ENCODE results near the gene CSK. TPM values are rescaled to one million over a fixed set of nuclear protein-coding genes. Genes with fewer than 3 reads are reported as not detected.
"Not testable (repeated sequence)": the region's sequence is repeated elsewhere in the genome, so short reads cannot be mapped to it uniquely, and the experiment has no call there.

The CSK gene
- 18.0 and 21.0 TPM in 2 replicates for total RNA-seq (2014; rRNA removed; shearing (Covaris generic))
- 11.0 and 12.0 TPM in 2 replicates for polyA plus RNA-seq (2016; fragmentation: Nextera tagmentation; extraction: Ambion mirVana)

- H3K4me2 ChIP-seq (ENCODE audit: unreplicated experiment) = peak within 1 kb of the TSS; percentile 100
- in situ Hi-C loops (cut with MboI) = no loop called here
- no peaks in the 10 kb centered on the region for H3K27me3 ChIP-seq (replicated peaks; ENCODE audit: insufficient read depth)
- TF ChIP-seq EZH2 (IDR thresholded peaks at IDR 0.05; ENCODE audit: insufficient read depth, poor library complexity, severe bottlenecking) (no peak), EZH2phosphoT487 (IDR thresholded peaks at IDR 0.05; ENCODE audit: insufficient read depth, low read depth) (no peak)
- H3K27ac ChIP-seq = no peak within 1 kb of the TSS
- no peaks in the 10 kb centered on the region for H3K36me3 ChIP-seq (ENCODE audit: low read depth)
- H3K9ac ChIP-seq = peak within 1 kb of the TSS; percentile 78
- no peaks in the 10 kb centered on the region for H4K20me1 ChIP-seq (ENCODE audit: insufficient read depth)
- no peaks in the 10 kb centered on the region for H3K9me3 ChIP-seq (ENCODE audit: low read depth)
- H3K4me3 ChIP-seq = peak within 1 kb of the TSS; percentile 87
- 1% methylated on average over 38 to 45 of the region's 74 CpGs for WGBS, 2 experiments (ENCODE audit: low coverage in 1 of 2, low lambda C conversion rate in 2 of 2, missing lambda C conversion rate in 2 of 2)
- H3K79me2 ChIP-seq (ENCODE audit: insufficient read depth) = peaks cover 43% of the 10 kb centered on the region
- H3F3A ChIP-seq (ENCODE audit: insufficient read depth) = no peaks in the 10 kb centered on the region
- peak within 1 kb of the TSS; percentile 95 for H2AFZ ChIP-seq
- peak; percentile 89 for DNase-seq
- no peaks in the 10 kb centered on the region for H3K9me2 ChIP-seq (ENCODE audit: insufficient read depth)
- peaks cover 20% of the 10 kb centered on the region for H3K4me1 ChIP-seq (ENCODE audit: insufficient read depth)
Observed at GRCh38 chr15:74781431-74782258, at the start of gene CSK. Gene CSK (plus strand): TSS chr15:74782080. CDS start chr15:74798298, 16,218 bp downstream.

- H3K36me3 ChIP-seq (ENCODE audit: low read depth) = no peaks in the 10 kb centered on the region
- H3K9me2 ChIP-seq (ENCODE audit: insufficient read depth) = no peaks in the 10 kb centered on the region
- DNase-seq = no peak
- no peak overlapping the region for H3K4me2 ChIP-seq (ENCODE audit: unreplicated experiment)
- no peaks in the 10 kb centered on the region for H3K9me3 ChIP-seq (ENCODE audit: low read depth)
- H3K4me3 ChIP-seq = no peak overlapping the region
- no peaks in the 10 kb centered on the region for H3K4me1 ChIP-seq (ENCODE audit: insufficient read depth)
- H4K20me1 ChIP-seq (ENCODE audit: insufficient read depth) = no peaks in the 10 kb centered on the region
- H3K79me2 ChIP-seq (ENCODE audit: insufficient read depth) = no peaks in the 10 kb centered on the region
- H3K27me3 ChIP-seq (replicated peaks; ENCODE audit: insufficient read depth) = peaks cover 55% of the 10 kb centered on the region
- TF ChIP-seq EZH2 (IDR thresholded peaks at IDR 0.05; ENCODE audit: insufficient read depth, poor library complexity, severe bottlenecking) (no peak), EZH2phosphoT487 (IDR thresholded peaks at IDR 0.05; ENCODE audit: insufficient read depth, low read depth) (no peak)
- no peaks in the 10 kb centered on the region for H3F3A ChIP-seq (ENCODE audit: insufficient read depth)
- H3K27ac ChIP-seq = no peak overlapping the region
- 60 to 70% methylated on average over 5 of the region's 5 CpGs for WGBS, 2 experiments (ENCODE audit: low coverage in 1 of 2, low lambda C conversion rate in 2 of 2, missing lambda C conversion rate in 2 of 2)
- H2AFZ ChIP-seq = no peak overlapping the region
- no peak overlapping the region for H3K9ac ChIP-seq
- in situ Hi-C loops (cut with MboI) = no loop called here
Observed at GRCh38 chr15:74732846-74733245, 49.0 kb upstream of the CSK start.

GRCh38 chr15:74733269-74733668 is 48.6 kb upstream of the CSK start:
- no peak for DNase-seq
- Histone ChIP-seq H2AFZ (no peak overlapping the region), H3K4me1 (ENCODE audit: insufficient read depth) (no peaks in the 10 kb centered on the region), H3K9me2 (ENCODE audit: insufficient read depth) (no peaks in the 10 kb centered on the region), H3K4me3 (no peak overlapping the region), H3K9ac (no peak overlapping the region), H3F3A (ENCODE audit: insufficient read depth) (no peaks in the 10 kb centered on the region), H3K27ac (no peak overlapping the region), H3K4me2 (ENCODE audit: unreplicated experiment) (no peak overlapping the region), H3K9me3 (ENCODE audit: low read depth) (no peaks in the 10 kb centered on the region), H4K20me1 (ENCODE audit: insufficient read depth) (no peaks in the 10 kb centered on the region), H3K79me2 (ENCODE audit: insufficient read depth) (no peaks in the 10 kb centered on the region), H3K36me3 (ENCODE audit: low read depth) (no peaks in the 10 kb centered on the region), H3K27me3 (replicated peaks; ENCODE audit: insufficient read depth) (peaks cover 53% of the 10 kb centered on the region)
- in situ Hi-C loops (cut with MboI) = no loop called here
- WGBS, 2 experiments (ENCODE audit: low coverage in 1 of 2, low lambda C conversion rate in 2 of 2, missing lambda C conversion rate in 2 of 2) = 59 to 89% methylated on average over 3 of the region's 3 CpGs
- TF ChIP-seq EZH2 (IDR thresholded peaks at IDR 0.05; ENCODE audit: insufficient read depth, poor library complexity, severe bottlenecking) (no peak), EZH2phosphoT487 (IDR thresholded peaks at IDR 0.05; ENCODE audit: insufficient read depth, low read depth) (no peak)

- H3K27me3 ChIP-seq (replicated peaks; ENCODE audit: insufficient read depth) = peaks cover 52% of the 10 kb centered on the region
- no peak overlapping the region for H3K4me3 ChIP-seq
- no peaks in the 10 kb centered on the region for H3F3A ChIP-seq (ENCODE audit: insufficient read depth)
- in situ Hi-C loops (cut with MboI) = no loop called here
- no peak overlapping the region for H2AFZ ChIP-seq
- H3K27ac ChIP-seq = no peak overlapping the region
- H3K36me3 ChIP-seq (ENCODE audit: low read depth) = no peaks in the 10 kb centered on the region
- no peaks in the 10 kb centered on the region for H4K20me1 ChIP-seq (ENCODE audit: insufficient read depth)
- H3K9me3 ChIP-seq (ENCODE audit: low read depth) = no peaks in the 10 kb centered on the region
- no peak for DNase-seq
- H3K9ac ChIP-seq = no peak overlapping the region
- H3K9me2 ChIP-seq (ENCODE audit: insufficient read depth) = no peaks in the 10 kb centered on the region
- TF ChIP-seq EZH2phosphoT487 (IDR thresholded peaks at IDR 0.05; ENCODE audit: insufficient read depth, low read depth) = no peak
- no peak for TF ChIP-seq EZH2 (IDR thresholded peaks at IDR 0.05; ENCODE audit: insufficient read depth, poor library complexity, severe bottlenecking)
- H3K4me2 ChIP-seq (ENCODE audit: unreplicated experiment) = no peak overlapping the region
- WGBS, 2 experiments (ENCODE audit: low coverage in 1 of 2, low lambda C conversion rate in 2 of 2, missing lambda C conversion rate in 2 of 2) = 55 to 66% methylated on average over 3 of the region's 3 CpGs
- H3K79me2 ChIP-seq (ENCODE audit: insufficient read depth) = no peaks in the 10 kb centered on the region
- H3K4me1 ChIP-seq (ENCODE audit: insufficient read depth) = no peaks in the 10 kb centered on the region
Observed at GRCh38 chr15:74735305-74735704, 46.6 kb upstream of the CSK start.

- H3K4me3 ChIP-seq; in situ Hi-C loops (cut with MboI); H2AFZ ChIP-seq; H3K4me1 ChIP-seq (ENCODE audit: insufficient read depth); H4K20me1 ChIP-seq (ENCODE audit: insufficient read depth); H3K9ac ChIP-seq; H3K27ac ChIP-seq; H3K4me2 ChIP-seq (ENCODE audit: unreplicated experiment); H3K9me3 ChIP-seq (ENCODE audit: low read depth); H3K79me2 ChIP-seq (ENCODE audit: insufficient read depth); H3F3A ChIP-seq (ENCODE audit: insufficient read depth); DNase-seq; H3K36me3 ChIP-seq (ENCODE audit: low read depth); H3K9me2 ChIP-seq (ENCODE audit: insufficient read depth): not testable (repeated sequence)
- WGBS, 2 experiments (ENCODE audit: low coverage in 1 of 2, low lambda C conversion rate in 2 of 2, missing lambda C conversion rate in 2 of 2) = 51 to 53% methylated on average over 5 of the region's 5 CpGs
- peaks cover 30% of the 10 kb centered on the region for H3K27me3 ChIP-seq (replicated peaks; ENCODE audit: insufficient read depth)
Observed at GRCh38 chr15:74738239-74738638, 43.6 kb upstream of the CSK start.

Measured in GM23248 (cell line).